ENCODE data around the gene PROX1.

DNA sequence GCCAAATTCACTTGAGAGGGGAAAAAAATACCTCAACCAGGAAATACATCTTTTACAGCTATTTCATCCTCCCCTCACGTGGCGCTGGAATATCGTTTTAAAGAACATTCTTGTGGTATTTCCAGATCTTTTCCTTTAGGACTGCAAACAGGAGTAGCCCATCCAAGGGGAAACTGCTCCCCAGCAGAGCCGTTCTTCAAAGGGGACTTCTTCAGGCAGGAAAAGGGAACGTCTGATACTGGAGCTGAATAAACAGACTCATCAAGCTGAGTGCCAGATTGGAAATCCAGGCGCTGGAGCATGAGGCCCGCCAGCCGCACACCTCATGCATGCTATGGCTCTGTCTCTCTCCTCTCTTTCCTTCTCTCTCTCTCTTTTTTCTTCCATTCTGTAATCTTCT lies 34.0 kb upstream of the PROX1 start:
- TF ChIP-seq, protein P1, sequence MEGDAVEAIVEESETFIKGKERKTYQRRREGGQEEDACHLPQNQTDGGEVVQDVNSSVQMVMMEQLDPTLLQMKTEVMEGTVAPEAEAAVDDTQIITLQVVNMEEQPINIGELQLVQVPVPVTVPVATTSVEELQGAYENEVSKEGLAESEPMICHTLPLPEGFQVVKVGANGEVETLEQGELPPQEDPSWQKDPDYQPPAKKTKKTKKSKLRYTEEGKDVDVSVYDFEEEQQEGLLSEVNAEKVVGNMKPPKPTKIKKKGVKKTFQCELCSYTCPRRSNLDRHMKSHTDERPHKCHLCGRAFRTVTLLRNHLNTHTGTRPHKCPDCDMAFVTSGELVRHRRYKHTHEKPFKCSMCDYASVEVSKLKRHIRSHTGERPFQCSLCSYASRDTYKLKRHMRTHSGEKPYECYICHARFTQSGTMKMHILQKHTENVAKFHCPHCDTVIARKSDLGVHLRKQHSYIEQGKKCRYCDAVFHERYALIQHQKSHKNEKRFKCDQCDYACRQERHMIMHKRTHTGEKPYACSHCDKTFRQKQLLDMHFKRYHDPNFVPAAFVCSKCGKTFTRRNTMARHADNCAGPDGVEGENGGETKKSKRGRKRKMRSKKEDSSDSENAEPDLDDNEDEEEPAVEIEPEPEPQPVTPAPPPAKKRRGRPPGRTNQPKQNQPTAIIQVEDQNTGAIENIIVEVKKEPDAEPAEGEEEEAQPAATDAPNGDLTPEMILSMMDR (IDR thresholded peaks at IDR 0.05) = no peak
- TF ChIP-seq POLR2A (IDR thresholded peaks at IDR 0.05) = no peak

Data from testis (tissue), 2 donors.